GM23338 (cell line): ENCODE measurements around the gene STKLD1. TPM values are rescaled to one million over a fixed set of nuclear protein-coding genes. Genes with fewer than 3 reads are reported as not detected.

ENCODE experiments used
- ATAC-seq: fragments of 200-7000 bp; cut with Tn5 transposase; 3 replicates; pipeline ENCODE4 v1.9.1; 2020
- DNase-seq: peaks from one replicate; pipeline ENCODE4 v3.0.0-alpha.2; 2015; ENCODE audit warnings: low spot score
- H2AFZ ChIP-seq: fragments of 200-600 bp; sonication (generic); 2 replicates; pipeline ENCODE4 v1.8.0; 2016; ENCODE audit warnings: antibody characterized with exemption, mild to moderate bottlenecking, moderate library complexity
- H3F3A ChIP-seq: fragments of 200-600 bp; sonication (generic); replicated peaks from 2 replicates; pipeline ENCODE4 v1.8.0; 2017; ENCODE audit warnings: antibody characterized with exemption, mixed run types, low read depth
- H3K27ac ChIP-seq: fragments of 200-600 bp; sonication (generic); 2 replicates; pipeline ENCODE4 v1.6.1; 2016; ENCODE audit warnings: low read depth
- H3K27me3 ChIP-seq: fragments of 200-600 bp; sonication (generic); 2 replicates; pipeline ENCODE4 v1.8.0; 2016; ENCODE audit warnings: mild to moderate bottlenecking, mixed run types, moderate library complexity; ENCODE audit not compliant: insufficient read depth
- H3K36me3 ChIP-seq: fragments of 200-600 bp; sonication (generic); 2 replicates; pipeline ENCODE4 v1.8.0; 2016; ENCODE audit warnings: mild to moderate bottlenecking; ENCODE audit not compliant: insufficient read depth
- H3K4me1 ChIP-seq: fragments of 200-600 bp; sonication (generic); 2 replicates; pipeline ENCODE4 v1.8.0; 2016; ENCODE audit warnings: mild to moderate bottlenecking, moderate library complexity; ENCODE audit not compliant: insufficient read depth
- H3K4me2 ChIP-seq: fragments of 200-600 bp; sonication (generic); 2 replicates; pipeline ENCODE4 v1.7.1; 2017; ENCODE audit warnings: mixed run types
- H3K4me3 ChIP-seq: fragments of 200-600 bp; sonication (generic); 2 replicates; pipeline ENCODE4 v1.6.1; 2016; ENCODE audit warnings: mixed run types
- H3K79me2 ChIP-seq: fragments of 200-600 bp; sonication (generic); replicated peaks from 2 replicates; pipeline ENCODE4 v1.8.0; 2017; ENCODE audit warnings: mild to moderate bottlenecking; ENCODE audit not compliant: insufficient read depth
- H3K9me2 ChIP-seq: fragments of 200-600 bp; sonication (generic); 2 replicates; pipeline ENCODE4 v1.8.0; 2017; ENCODE audit not compliant: insufficient read depth
- H4K20me1 ChIP-seq: fragments of 200-600 bp; sonication (generic); replicated peaks from 2 replicates; pipeline ENCODE4 v1.8.0; 2017; ENCODE audit warnings: mild to moderate bottlenecking; ENCODE audit not compliant: insufficient read depth
- H3K27ac Mint-ChIP-seq: 2 replicates; pipeline ENCODE4 v1.8.0; 2020; ENCODE audit warnings: inconsistent platforms, mild to moderate bottlenecking, moderate library complexity, mixed read lengths
- H3K27me3 Mint-ChIP-seq: 3 replicates; pipeline ENCODE4 v1.8.0; 2022; ENCODE audit warnings: low read depth, mild to moderate bottlenecking, moderate library complexity, mixed read lengths, inconsistent platforms; ENCODE audit not compliant: insufficient read depth, poor library complexity
- H3K36me3 Mint-ChIP-seq: 3 replicates; pipeline ENCODE4 v1.8.0; 2021; ENCODE audit warnings: low read depth, mild to moderate bottlenecking, inconsistent platforms, moderate library complexity, mixed read lengths
- H3K4me1 Mint-ChIP-seq: 3 replicates; pipeline ENCODE4 v1.8.0; 2020; ENCODE audit warnings: mild to moderate bottlenecking, inconsistent platforms, mixed read lengths
- H3K4me3 Mint-ChIP-seq: 3 replicates; pipeline ENCODE4 v1.8.0; 2021; ENCODE audit warnings: moderate library complexity, mild to moderate bottlenecking, inconsistent platforms, mixed read lengths
- H3K9me3 Mint-ChIP-seq: 3 replicates; pipeline ENCODE4 v1.8.0; 2020; ENCODE audit warnings: moderate library complexity, mild to moderate bottlenecking, inconsistent platforms, mixed read lengths
- CTCF ChIP-seq, 2 experiments: fragments of 200-600 bp in 1 of 2; sonication (generic) in 1 of 2; conservative IDR thresholded peaks; 2 replicates each; pipeline versions ENCODE4 v1.5.1 to v1.6.1; 2016 to 2017; ENCODE audit warnings: antibody characterized with exemption in 2 of 2, low read depth in 2 of 2, mild to moderate bottlenecking in 2 of 2, moderate library complexity in 1 of 2
- ETS1 ChIP-seq: IDR thresholded peaks from 2 replicates; pipeline ENCODE4 v1.6.1; 2016; ENCODE audit warnings: antibody characterized with exemption
- EZH2 ChIP-seq: fragments of 200-600 bp; sonication (generic); IDR thresholded peaks from one replicate; pipeline ENCODE4 v1.8.0; 2017; ENCODE audit warnings: antibody characterized with exemption, mild to moderate bottlenecking, low read depth; ENCODE audit not compliant: unreplicated experiment
- EZH2phosphoT487 ChIP-seq: fragments of 200-600 bp; sonication (generic); IDR thresholded peaks from one replicate; pipeline ENCODE4 v1.8.1; 2018; ENCODE audit warnings: antibody characterized with exemption; ENCODE audit not compliant: unreplicated experiment
- NANOG ChIP-seq: IDR thresholded peaks from 2 replicates; pipeline ENCODE4 v1.6.1; 2016; ENCODE audit warnings: antibody characterized with exemption, borderline replicate concordance
- STAT1 ChIP-seq: IDR thresholded peaks from one replicate; pipeline ENCODE4 v1.6.1; 2016; ENCODE audit warnings: antibody characterized with exemption; ENCODE audit not compliant: unreplicated experiment
- ZNF331 ChIP-seq: fragments of 250-450 bp; sonication (Bioruptor Pico); IDR thresholded peaks from 2 replicates; pipeline ENCODE4 v1.5.0; 2020; ENCODE audit warnings: low read depth, mild to moderate bottlenecking, moderate library complexity
- polyA plus RNA-seq: library from polyadenylated mRNA; unstranded; fragments of >200 nt; fragmentation: Nextera tagmentation; extraction: Ambion mirVana; gene quantifications from 2 replicates; pipeline ENCODE4 v1.2.1, GENCODE V29; 2016
- total RNA-seq: library from RNA; depleted of rRNA; stranded (reverse); fragments of >200 nt; shearing (Covaris generic); gene quantifications from 2 replicates; pipeline ENCODE4 v1.2.3, GENCODE V29; 2014
- TF ChIP-seq, protein P1 (sequence below): IDR thresholded peaks from one replicate; pipeline ENCODE4 v1.6.1; 2018; ENCODE audit warnings: antibody characterized with exemption; ENCODE audit not compliant: unreplicated experiment

STKLD1 gene
- total and polyA plus RNA-seq, 2 experiments from 2014 or later, result 0.57 TPM; not detected in 1

- TF ChIP-seq EZH2phosphoT487, result no peak
These were observed 6.2 kb upstream of the STKLD1 start (continued) for GRCh38 chr9:133369933-133370332.

GRCh38 chr9:133370685-133371084 lies 5.5 kb upstream of the STKLD1 start:
- Mint-ChIP-seq H3K4me1 (peaks cover 18% of the 10 kb centered on the region), H3K27ac (no peak overlapping the region), H3K27me3 (peaks cover 11% of the 10 kb centered on the region), H3K9me3 (no peaks in the 10 kb centered on the region), H3K36me3 (peaks cover 53% of the 10 kb centered on the region), H3K4me3 (no peak overlapping the region)
- Histone ChIP-seq H3K27ac (no peak overlapping the region), H3K4me3 (no peak overlapping the region), H3K27me3 (no peaks in the 10 kb centered on the region), H4K20me1 (peaks cover 77% of the 10 kb centered on the region), H3K79me2 (peaks cover 93% of the 10 kb centered on the region), H3K4me2 (no peak overlapping the region), H3K4me1 (peaks cover 6% of the 10 kb centered on the region; the same call in 1 of the 2 replicates), H3K36me3 (peaks cover 10% of the 10 kb centered on the region), H3K9me2 (no peaks in the 10 kb centered on the region), H2AFZ (no peak overlapping the region), H3F3A (peaks cover 2% of the 10 kb centered on the region; the same call in 1 of the 2 replicates)
- DNase-seq (no peak), ATAC-seq (no peak)
- TF ChIP-seq NANOG (no peak), EZH2 (no peak), ZNF331 (no peak)

DNA sequence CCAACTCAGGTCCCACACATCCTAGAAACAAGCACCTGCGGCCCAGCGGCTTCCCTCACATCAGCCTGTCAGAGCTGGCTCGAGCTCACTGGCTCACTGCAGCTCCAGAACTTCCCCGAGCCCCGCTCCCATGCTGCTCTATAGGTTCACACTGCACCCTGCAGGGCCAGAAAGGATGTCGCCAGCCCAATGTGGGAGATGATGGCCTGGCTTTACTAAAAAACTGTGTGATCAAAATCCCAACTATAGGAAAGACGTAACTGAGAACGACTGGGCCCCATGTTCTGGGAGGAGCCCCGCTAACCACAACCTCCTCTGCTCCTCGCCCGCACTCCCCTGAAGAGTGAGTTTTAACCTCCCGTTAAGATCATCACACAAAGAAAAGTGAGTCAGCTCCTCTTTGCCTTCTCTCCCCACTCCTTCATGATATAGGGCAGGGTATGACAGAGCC lies 4.9 kb upstream of the STKLD1 start:
- Mint-ChIP-seq H3K4me3 (no peak overlapping the region; the same call in 2 of the 3 replicates), H3K9me3 (no peaks in the 10 kb centered on the region), H3K4me1 (peaks cover 18% of the 10 kb centered on the region), H3K27me3 (peaks cover 11% of the 10 kb centered on the region), H3K36me3 (peaks cover 47% of the 10 kb centered on the region), H3K27ac (no peak overlapping the region; the same call in 1 of the 2 replicates)
- H3K79me2 ChIP-seq, result peaks cover 87% of the 10 kb centered on the region
- peaks cover 7% of the 10 kb centered on the region for H3K36me3 ChIP-seq
- ATAC-seq, result no peak
- H4K20me1 ChIP-seq, result peaks cover 71% of the 10 kb centered on the region
- no peak overlapping the region for H2AFZ ChIP-seq
- peaks cover 6% of the 10 kb centered on the region; the same call in 1 of the 2 replicates for H3K4me1 ChIP-seq
- H3F3A ChIP-seq, result no peaks in the 10 kb centered on the region
- H3K27me3 ChIP-seq, result no peaks in the 10 kb centered on the region
- no peak overlapping the region for H3K4me2 ChIP-seq
- no peak overlapping the region for H3K27ac ChIP-seq
- H3K9me2 ChIP-seq, result no peaks in the 10 kb centered on the region
- no peak for DNase-seq
- no peak overlapping the region for H3K4me3 ChIP-seq
- TF ChIP-seq NANOG, result no peak
- no peak for TF ChIP-seq CTCF (conservative IDR thresholded peaks at IDR 0.05; ENCODE audit: low read depth in 2 of 2)
- no peak for TF ChIP-seq ETS1
- no peak for TF ChIP-seq EZH2phosphoT487
- no peak for TF ChIP-seq EZH2
- no peak for TF ChIP-seq STAT1
- TF ChIP-seq ZNF331, result no peak
- TF ChIP-seq, protein P1, sequence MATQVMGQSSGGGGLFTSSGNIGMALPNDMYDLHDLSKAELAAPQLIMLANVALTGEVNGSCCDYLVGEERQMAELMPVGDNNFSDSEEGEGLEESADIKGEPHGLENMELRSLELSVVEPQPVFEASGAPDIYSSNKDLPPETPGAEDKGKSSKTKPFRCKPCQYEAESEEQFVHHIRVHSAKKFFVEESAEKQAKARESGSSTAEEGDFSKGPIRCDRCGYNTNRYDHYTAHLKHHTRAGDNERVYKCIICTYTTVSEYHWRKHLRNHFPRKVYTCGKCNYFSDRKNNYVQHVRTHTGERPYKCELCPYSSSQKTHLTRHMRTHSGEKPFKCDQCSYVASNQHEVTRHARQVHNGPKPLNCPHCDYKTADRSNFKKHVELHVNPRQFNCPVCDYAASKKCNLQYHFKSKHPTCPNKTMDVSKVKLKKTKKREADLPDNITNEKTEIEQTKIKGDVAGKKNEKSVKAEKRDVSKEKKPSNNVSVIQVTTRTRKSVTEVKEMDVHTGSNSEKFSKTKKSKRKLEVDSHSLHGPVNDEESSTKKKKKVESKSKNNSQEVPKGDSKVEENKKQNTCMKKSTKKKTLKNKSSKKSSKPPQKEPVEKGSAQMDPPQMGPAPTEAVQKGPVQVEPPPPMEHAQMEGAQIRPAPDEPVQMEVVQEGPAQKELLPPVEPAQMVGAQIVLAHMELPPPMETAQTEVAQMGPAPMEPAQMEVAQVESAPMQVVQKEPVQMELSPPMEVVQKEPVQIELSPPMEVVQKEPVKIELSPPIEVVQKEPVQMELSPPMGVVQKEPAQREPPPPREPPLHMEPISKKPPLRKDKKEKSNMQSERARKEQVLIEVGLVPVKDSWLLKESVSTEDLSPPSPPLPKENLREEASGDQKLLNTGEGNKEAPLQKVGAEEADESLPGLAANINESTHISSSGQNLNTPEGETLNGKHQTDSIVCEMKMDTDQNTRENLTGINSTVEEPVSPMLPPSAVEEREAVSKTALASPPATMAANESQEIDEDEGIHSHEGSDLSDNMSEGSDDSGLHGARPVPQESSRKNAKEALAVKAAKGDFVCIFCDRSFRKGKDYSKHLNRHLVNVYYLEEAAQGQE, result no peak
